HG03103 (cell line): ENCODE data around the gene PSD.
A peak's percentile ranks its signal among the peaks of the same experiment; 100 is the strongest.
"Not testable (repeated sequence)": the region's sequence is repeated elsewhere in the genome, so short reads cannot be mapped to it uniquely, and the experiment has no call there.

Experiments
- ATAC-seq: cut with Tn5 transposase; IDR thresholded peaks from one replicate; pipeline ENCODE4 v1.9.1; 2021; ENCODE audit warnings: low read depth; ENCODE audit not compliant: unreplicated experiment

PSD gene

DNA sequence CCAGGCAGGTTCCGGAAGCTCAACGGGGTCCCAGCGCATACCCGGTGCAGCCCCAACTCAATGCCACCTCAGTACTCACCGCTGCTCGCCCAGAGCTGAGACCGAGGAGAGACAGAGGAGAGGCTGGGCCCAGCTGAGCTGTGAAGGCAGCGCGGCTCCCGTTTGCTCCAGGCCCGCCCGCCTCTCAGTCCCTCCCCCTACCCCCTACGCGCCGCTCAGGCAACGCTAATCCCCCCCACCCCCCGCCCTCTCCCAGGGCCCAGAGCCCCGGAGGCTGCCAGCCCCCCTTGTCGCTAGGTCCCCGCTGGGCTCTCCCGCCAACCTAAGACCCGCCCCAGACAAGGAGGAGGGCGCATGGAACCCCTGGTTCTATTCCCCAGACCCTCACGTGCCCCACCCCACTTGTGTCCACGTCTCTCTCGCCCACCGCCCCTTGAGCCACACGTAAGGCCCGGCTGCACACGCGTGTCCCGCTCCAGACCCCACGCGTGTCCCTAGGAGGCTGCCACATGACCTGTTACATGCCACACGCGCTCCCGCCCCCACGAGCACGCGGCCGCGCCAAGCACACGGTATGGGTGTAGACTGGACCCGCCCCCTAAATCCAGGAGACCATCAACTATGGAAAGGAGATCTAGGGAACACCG lies at the start of gene PSD:
Gene PSD, minus strand, starts transcription at position 164 of the 647 bp plus-strand sequence. CDS start 1,747 bp downstream, outside the sequence.
- ATAC-seq: no peak

DNA sequence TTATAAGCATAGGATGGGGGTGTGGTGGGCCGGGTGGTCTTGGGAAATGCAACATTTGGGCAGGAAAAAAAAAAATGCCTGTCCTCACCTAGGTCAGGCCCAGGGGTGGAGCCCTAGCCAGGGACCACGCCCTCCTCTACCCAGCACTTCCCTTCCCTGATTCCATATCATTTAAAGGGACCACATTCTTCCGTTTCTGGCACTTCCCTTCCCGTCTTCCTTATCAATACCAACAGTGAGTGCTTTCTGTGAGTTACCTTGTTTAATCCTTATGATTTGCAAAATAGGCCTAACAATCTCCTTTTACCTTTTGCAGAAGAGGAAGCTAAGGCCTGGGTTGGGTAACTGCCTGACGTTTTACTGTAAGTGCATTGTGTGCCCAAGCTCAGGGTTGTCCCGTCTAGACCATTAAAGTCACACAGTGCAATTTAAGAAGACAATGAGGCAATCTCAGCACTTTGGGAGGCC lies 49.4 kb upstream of the PSD start:
- ATAC-seq: no peak

DNA sequence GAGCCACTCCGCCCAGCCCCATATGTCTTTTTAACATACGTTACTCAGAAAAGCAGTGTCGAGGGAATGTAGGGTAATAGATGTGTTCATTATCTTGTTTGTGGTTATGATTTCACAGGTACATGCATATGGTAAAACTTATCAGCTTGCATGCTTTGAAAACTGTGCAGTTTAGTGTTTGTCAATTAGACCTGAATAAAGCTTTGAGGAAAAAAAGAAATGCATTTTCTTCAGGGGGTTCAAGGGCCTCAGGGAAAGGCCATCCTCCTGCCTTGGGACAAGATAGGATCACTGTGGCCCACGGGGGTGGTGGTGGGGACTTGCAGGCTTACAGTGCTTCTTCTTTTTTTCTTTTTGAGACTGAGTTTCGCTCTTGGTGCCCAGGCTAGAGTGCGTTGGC lies 48.7 kb upstream of the PSD start:
- no peak for ATAC-seq

DNA sequence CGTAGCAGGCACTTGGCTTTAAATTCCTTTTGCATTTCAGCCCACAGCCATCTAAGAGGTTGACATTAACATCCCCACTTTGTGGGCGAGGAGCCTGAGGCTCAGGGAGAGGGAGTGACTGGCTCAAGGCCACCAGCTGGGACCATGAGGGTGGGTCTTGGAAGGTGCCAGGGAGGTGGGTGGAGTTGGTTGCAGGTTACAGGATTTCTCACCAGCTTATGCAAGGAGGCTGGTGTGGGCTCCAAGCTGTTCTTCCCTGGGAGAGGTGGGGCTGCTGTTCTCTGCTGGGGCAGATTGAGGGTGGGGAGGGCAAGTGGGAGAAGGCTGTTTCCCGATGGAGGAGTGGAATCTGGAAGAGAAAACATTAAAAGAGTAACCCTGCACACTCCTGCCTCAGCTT lies 46.9 kb upstream of the PSD start:
- no peak for ATAC-seq

DNA sequence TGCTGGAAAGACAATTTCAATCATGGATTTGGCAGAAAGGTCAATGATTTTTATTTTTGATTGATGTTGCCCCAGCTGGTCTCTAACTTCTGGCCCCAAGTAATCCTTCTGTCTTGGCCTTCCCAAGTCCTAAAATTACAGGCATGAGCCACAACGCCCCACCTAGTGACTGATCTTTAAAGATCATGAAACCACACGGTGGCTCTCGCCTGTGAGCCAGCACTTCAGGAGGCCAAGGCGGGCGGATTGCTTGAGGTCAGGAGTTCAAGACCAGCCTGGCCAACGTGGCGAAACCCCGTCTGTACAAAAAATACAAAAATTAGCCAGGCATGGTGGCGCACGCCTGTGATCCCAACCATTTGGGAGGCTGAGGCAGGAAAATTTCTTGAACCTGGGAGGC lies 45.4 kb upstream of the PSD start:
- ATAC-seq: no peak

DNA sequence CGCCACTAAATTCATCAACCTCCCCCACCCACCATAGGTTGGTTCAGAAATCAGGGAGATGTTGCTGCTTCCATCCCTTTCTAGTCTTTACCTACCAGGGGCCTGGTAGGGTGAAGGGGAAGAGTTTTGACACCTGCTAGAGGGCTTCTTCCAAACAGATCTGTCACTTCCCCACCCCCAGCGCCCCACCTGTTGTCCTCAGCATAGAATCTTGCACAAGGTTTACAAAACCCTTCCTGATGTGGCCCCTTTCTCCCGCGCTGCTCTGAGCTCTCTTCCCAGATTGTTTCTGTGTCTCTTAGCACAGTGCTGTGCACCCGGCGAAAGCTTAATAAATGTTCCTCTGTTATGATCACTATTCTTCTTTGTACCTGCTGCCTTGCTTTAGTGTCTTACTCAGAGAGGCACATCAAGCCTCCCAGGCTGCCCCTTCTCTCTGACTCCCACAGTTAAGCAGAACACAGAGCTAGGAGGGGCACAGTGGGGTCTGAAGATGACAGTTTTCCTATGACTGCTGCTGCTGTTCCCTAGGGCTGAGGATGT lies 44.0 kb upstream of the PSD start:
- no peak for ATAC-seq

DNA sequence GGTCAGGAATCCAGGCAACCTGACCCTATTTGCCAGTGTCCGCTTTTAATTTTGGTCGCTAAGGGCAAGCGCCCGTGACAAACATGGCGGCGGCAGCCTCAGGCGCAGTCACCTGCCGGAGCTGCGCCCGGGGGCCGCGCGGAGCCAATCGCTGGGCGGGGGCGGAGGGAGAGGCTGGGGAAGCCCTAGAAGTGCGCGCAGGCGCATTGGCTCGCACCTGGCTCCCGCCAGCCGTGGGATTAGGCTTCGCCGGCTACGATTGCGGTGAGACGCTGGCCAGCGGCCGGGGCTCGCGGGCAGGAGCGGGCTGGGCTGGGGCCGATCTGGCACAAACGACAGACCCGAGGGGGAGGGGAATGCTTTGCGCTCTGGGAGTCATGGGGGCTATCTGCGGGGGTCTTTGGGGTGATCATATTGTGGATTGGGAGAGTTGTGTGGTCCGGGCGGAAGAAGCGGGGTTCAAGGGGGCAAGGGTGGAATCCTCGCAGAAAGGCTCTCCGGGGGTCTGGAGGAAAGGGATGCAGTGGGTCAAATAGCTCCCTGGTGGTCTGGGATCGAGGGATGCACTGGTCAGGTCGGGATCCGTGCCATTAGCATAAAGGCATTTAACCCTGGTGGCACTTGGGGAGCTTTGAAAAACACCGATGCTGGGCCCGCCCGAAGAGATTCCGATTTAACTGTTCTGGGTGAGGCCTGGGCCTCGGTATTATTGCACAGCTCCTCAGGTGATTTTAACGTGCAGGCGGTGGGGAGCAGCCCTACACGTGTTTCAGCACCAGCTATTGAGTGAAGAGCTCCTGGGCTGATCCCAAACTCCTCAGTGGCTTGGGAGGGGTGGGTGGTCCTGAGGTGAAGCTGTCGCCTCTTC lies 42.8 kb upstream of the PSD start:
- ATAC-seq: peak; percentile 77

DNA sequence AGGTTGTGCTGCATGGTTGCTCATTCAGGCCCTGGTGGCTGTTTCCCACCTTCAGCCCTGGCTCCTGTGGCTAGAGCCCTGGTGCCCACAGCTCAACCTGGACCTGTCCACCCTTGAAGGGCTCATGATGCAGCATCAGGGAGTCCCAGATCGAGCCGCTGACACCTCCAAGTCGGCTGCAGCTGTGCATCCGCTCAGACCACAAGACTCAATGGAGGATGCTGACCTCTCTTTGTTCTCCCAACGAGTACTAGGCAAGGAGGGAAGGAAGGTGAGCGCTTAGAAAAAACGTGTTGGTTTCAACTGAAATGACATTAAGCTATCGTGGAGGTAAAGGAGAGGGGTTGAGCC lies 42.2 kb upstream of the PSD start:
- peak; percentile 14 for ATAC-seq

DNA sequence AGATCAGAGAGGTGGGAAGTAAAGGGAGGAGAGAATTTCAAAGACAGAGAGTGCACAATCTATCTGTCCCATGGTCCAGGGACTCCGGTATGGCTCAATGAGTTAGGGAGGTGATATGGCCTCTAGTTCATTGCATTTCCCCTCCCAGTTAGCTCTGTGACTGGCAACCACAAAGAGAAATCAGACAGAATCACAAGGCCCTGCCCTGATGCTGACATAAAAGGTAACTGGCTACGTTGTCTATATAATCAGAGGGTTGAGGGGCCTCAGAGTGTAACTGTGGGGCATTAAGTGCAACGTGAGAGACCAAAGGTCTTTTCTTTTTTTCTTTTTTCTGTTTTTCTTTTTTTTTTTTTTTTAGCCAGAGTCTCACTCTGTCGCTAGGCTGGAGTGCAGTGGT lies 40.1 kb upstream of the PSD start:
- ATAC-seq: no peak

DNA sequence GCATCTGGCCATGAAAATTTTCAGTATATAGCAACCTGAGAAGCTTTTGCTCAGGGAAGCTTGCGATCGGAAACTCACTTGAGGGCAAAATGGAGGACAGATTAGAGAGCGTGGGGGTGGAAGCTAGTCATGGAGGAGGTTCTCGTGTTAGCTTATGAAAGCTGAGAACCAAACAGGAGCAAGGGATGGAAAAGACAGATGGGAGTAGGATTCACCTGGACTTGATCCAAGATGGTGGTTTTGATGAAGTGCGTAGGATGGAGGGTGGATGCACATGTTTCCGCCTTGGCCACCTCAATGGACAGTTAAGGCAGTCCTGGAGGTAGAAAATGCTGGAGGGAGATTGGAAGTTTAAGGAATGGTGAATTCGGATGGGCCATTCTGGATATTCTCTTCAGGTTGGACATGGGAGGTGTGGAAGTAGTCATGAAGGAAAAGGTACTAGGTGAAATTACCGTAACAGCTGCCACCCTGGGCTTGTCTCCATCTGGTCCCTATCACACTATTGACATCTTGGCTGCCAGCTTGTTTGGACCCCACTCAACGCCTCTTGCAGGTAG lies 39.1 kb upstream of the PSD start:
- no peak for ATAC-seq

DNA sequence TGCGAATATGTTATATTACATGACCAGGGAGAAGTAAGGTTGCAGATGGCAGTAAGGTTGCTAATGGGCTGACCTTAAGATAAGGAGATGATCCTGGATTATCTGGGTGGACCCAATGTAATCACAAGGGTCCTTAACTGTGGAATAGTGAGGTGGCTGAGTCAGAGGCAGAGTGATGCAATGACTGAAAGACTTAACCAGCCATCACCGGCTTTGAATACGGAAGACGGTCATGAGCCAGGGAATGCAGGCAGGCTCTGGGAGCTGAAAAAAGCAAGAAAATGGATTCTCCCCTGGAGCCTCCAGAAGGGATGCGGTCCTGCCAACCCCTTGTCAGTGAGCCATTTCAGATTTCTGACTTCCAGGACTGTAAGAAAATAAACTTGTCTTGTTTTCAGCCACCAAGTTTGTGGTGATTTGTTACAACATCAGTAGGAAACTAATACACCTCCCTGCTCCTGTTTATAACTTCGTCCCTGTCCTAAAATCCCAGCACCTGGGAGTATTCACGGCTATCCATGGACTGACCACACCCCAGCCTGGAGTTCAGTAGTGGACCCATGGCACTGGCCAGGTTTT lies 37.4 kb upstream of the PSD start:
- ATAC-seq: no peak

DNA sequence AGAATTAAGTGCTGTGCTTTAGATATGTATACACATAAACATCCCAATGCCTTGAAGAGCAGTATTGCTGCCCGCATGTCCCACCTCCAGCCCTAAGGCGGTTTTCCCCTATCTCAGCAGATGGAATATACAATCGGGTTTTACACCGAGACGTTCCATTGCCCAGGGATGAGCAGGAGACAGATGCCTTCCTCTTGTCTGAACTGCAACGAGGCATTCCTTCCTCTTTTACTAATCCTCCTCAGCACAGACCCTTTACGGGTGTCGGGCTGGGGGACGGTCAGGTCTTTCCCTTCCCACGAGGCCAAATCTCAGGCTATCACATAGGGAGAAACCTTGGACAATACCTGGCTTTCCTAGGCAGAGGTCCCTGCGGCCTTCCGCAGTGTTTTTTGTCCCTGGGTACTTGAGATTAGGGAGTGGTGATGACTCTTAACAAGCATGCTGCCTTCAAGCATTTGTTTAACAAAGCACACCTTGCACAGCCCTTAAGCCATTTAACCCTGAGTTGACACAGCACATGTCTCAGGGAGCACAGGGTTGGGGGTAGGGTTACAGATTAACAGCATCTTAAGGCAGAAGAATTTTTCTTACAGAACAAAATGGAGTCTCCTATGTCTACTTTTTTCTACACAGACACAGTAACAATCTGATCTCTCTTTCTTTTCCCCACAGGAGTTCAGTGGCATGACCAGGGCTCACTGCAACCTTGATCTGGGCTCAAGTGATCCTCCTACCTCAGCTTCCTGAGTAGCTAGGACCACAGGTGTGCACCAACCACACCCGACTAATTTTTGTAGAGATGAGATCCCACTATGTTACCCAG lies 36.3 kb upstream of the PSD start:
- ATAC-seq: not testable (repeated sequence)

DNA sequence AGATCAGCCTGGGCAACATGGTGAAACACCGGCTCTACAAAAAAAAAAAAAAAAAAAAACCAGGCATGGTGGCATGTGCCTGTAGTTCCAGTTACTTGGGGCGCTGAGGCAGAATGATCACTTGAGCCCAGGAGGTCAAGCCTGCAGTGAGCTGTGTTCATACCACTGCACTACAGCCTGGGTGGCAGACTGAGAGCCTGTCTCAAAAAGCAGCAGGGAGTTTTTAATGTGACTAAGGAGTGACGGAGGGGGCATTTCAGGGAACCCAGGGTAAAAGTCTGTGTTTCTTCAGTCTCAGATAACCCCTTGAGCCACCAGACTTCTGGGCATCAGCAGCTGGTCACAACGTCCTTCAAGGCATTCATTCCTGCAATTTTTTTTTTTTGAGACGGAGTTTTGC lies 34.9 kb upstream of the PSD start:
- no peak for ATAC-seq

DNA sequence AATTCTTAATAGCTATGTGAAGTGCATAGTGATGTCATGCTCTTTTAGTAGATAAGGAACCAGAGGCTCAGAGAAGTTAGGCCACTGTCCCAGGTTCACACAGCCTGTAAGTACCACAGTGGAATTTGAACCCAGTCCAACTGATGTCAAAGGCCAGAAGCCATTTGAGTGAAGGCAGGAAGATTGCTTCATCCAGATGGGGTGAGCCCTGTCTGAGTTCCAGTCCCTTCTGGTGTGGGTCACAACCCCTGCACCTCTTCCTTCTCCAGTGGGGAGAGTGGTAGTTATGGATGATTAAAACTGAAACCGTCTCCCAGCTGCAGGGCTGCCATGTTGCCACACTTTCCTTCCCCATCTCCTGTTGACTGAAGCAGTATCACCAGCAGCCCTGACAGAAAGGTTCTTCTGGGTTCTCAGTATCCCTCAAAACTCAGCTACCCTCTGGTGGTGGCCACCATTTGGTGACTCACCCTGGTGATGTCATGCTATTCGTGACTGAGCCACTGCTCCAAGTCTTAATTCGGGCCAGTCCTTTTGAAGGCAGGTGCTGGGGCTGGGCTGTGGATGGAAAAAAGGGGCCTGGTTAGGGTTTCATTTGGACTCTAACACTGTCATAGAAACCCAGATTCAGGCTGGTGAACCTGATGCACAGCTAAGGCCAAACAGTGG lies 34.2 kb upstream of the PSD start:
- no peak for ATAC-seq

DNA sequence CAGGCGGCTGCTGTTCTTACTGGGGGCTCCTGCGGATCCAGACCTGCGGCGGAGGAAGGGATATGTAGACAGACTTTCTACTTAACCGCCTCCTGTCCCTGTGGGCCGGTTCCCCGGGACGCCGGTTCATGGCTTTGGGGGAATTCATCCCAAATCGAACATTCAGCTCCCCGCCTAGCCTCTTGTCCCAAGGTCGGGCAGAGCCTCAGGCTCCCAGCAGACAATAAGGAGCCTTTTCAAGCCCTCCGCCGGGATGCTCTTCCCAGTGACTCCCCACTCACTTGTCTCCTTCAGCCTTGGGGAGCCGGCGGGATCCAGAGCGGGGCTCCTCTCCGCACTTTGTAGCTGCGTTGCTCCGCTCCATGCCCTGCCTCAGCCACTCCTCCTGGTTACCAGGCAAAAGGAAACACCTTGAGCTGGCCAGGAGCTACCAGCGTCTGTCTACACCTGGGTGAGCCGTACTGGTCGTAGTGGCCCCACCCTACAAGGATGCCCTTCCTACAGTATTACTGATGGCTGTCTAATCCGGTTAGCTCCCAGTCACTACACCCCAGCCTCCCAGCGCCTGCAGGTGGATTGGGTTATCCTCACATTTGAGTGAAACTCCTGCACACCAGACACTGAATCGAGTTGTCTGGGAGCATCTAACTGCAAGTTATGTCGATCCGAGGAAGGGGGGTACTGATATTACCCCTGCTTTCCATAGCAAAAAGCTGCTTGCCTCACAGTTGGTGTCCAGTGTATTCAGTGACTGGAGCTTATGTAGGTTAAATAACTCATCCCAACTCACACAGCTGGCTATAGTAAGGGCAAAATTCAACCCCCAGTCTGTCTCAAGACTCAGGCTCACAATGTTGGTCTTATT lies 32.8 kb upstream of the PSD start, which contains the start of gene C10orf95:
Gene C10orf95, minus strand, starts transcription at position 439 of the 865 bp plus-strand sequence. CDS start 450 bp downstream, outside the sequence.
- ATAC-seq: no peak

DNA sequence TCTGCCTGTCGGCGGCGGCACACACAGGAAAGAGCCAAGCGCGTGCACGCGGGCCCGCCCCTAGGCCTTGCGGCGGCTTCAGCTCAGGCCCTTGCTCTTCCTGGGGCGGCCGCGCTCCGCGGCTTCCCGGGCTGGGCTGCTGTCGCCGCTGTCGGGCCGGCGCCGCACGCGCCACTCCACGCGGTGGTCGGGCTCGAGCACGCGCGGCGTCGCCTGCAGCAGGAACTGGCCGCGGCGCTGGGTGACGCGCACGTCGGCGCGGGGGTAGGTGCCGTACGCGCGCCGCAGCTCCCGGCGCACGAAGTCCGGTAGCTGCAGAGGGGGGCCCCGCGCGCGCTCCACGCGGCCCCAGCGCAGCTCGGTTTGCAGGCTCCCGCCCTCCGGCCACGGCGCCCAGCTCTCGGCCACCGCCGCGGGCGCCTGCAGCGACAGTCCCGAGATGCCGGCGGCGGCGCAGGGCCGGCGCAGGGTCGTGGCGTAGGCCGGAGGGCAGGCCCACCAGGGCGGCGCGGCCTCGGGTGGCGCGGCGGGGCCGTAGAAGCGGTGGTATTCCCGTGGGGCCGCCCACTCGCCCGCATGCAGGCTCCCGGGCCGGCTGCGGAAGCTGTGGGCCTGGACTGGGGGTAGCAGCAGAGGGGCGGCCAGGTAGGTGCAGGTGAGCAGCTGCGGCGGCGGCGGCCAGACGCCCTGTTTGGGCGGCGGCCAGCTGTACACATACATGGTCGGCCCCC lies 32.0 kb upstream of the PSD start:
- peak; percentile 63 for ATAC-seq

DNA sequence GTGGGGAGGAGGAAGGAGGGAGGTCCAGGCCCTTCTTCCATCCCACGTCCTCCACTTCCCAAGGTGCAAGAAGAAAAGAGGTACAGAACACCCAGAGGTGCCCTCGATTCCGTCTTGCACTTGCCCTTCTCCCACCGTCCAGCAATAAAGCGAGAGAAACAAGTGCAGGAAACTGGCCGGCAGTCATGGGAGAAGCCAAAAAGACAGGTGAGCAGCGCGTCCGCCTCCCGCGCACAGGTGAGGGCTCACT lies 31.5 kb upstream of the PSD start:
- ATAC-seq: no peak
